Raji (cell line): Measurements from ENCODE around the gene EFCAB10.

ENCODE experiments used
- POLR2A ChIP-seq: IDR thresholded peaks from 2 replicates; pipeline ENCODE4 v1.6.1; 2011; ENCODE audit warnings: low read depth, low read length, control low read depth; ENCODE audit not compliant: insufficient read depth

The EFCAB10 gene

GRCh38 chr7:105610165-105610930 is 29.1 kb upstream of the EFCAB10 start:
- TF ChIP-seq POLR2A: no peak

GRCh38 chr7:105602325-105603305 is 21.3 kb upstream of the EFCAB10 start:
- TF ChIP-seq POLR2A: no peak

DNA sequence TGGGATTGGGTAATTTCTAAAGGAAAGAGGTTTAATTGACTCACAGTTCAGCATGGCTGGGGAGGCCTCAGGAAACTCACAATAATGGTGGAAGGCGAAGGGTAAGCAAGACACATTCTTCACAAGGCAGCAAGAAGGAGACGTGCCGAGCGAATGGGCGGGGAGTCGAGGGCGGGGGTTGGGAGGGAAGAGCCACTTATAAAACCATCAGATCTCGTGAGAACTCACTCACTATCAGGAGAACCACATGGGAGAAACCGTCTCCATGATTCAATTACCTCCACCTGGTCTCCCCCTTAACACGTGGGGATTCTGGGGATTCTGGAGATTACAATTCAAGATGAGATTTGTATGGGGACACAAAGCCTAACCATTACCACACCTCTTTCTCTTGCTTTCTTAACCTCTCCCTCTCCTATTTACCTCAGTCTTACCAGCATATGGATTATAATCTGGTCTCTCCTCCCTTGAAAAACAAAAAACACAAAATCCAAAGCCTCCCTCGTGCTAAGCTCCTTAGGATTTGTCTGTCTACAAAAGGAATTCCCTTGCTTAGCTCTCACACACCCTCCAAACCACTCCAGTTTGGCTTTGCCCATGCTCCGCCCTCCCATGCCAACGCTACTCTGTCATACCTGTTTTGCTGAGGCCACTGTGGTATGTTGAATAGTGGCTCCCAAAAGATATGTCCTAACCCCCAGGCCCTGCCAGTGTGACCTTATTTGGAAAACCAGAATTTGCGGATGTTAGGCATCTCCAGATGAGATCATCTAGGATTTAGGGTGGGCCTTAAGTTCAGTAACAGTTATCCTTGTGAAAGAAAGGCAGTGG is 19.6 kb upstream of the EFCAB10 start:
- TF ChIP-seq POLR2A: no peak

DNA sequence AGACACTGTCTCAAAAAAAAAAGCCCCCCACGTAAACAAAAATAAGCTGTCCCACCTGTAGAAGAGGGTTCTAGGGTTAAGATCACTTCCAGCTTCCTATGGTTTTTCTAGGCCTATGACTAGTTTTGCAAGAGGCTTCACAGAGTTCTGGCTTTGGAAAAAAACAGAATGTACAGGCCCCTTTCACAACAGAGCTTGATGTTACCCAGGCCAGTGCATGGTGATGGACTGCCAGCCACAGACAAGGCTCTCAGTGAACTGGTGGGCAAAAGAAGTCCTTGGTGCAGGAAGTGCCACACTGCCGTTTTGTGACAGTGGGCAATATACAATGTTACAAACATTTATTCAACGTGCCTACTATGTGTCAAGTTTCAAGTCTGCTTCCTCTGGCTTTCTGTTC is 18.3 kb upstream of the EFCAB10 start:
- TF ChIP-seq POLR2A: no peak

DNA sequence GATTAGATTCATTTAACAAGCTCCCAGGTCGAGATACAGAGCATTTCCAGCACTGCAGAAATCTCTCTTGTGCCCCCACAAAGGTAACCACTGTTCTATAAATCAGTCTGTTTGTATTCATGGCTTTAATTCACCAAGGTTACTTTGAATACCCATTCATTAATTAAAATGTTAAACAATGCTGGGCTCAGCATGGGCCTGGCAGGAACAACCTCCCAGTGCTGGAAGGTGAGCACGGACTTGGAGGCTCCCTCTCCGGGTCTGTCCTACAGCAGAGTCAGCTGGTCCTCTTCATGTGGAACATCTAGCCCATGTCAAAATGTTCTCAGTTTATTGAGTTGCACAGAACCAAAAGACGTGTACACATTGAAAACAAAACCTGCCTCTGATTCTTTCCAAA is 15.6 kb upstream of the EFCAB10 start:
- no peak for TF ChIP-seq POLR2A

- TF ChIP-seq POLR2A: no peak
Observed at GRCh38 chr7:105594034-105594433, 12.7 kb upstream of the EFCAB10 start.

DNA sequence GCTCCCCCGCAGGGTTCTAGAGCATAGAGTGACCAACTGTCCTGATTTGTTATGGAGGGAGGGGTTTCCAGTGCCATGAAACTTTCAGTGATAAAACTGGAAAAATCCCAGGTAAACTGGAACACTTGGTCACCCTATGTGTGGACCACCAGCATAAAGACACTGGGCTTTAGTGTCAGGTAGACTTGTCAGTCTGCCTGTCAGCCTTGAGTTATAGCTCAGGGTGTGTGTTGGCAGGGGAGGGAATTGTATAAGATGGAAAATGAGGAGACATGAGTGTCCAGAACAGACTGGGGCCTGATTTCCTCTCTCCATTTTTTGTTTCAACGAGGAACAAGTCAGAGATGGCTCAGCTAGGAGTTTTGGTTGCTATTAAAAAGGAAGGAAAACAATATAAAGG is 10.2 kb upstream of the EFCAB10 start:
- no peak for TF ChIP-seq POLR2A

DNA sequence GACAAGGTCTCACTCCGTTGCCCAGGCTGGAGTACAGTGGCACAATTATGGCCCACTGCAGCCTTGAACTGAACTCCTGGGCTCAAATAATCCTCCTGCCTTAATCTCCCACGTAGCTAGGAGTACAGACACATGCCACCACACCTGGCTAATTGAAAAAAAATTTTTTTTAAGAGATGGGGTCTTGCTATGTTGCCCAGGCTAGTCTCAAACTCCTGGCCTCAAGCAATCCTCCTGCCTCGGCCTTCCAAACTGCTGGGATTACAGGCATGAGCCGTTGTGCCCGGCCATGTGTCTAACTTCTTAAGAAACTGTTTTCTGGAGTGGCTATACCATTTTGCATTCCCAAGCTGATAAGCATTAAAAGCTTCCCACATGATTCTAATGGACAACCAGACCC is 9.5 kb upstream of the EFCAB10 start:
- TF ChIP-seq POLR2A: no peak

GRCh38 chr7:105589356-105590077 is 8.2 kb upstream of the EFCAB10 start:
- TF ChIP-seq POLR2A: no peak

GRCh38 chr7:105587909-105588635 is 6.8 kb upstream of the EFCAB10 start:
- no peak for TF ChIP-seq POLR2A

- TF ChIP-seq POLR2A: no peak
Observed at GRCh38 chr7:105585850-105586500, 4.7 kb upstream of the EFCAB10 start.

DNA sequence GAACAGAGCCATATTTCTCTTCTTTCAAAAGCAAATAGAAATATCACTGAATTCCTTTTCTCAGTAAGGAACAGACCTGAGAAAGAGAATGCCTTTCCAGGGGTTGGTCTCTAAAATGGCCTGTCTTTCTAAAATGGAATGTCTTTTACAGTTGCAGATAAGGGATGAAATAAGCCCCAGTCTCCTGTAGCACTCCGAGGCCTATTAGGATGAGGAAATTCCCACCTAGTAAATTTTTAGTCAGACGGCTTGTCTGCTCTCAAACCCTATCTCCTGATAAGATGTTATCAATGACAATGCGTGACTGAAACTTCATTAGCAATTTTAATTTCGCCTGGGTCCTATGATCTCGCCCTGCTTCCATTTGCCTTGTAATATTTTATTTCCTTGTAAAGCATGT is 2.9 kb upstream of the EFCAB10 start:
- TF ChIP-seq POLR2A: no peak

GRCh38 chr7:105583061-105583460 is 1.8 kb upstream of the EFCAB10 start:
- no peak for TF ChIP-seq POLR2A
